Mammary epithelial cell (primary cell): ENCODE results near the gene CLDN15.

ENCODE experiments used
- CTCF ChIP-seq, 2 donors: IDR thresholded peaks in 1 of 2; conservative IDR thresholded peaks in 1 of 2; 2 replicates each; pipeline ENCODE4 v1.5.1; 2011 to 2012; ENCODE audit warnings: inconsistent platforms in 2 of 2, low read length in 2 of 2, mild to moderate bottlenecking in 2 of 2, control low read depth in 1 of 2, low read depth in 1 of 2; ENCODE audit not compliant: insufficient read depth in 1 of 2; ENCODE audit errors: extremely low read depth in 1 of 2
- EZH2 ChIP-seq: IDR thresholded peaks from 2 replicates; pipeline ENCODE4 v1.6.1; 2012; ENCODE audit warnings: low read length, inconsistent platforms, borderline replicate concordance

DNA sequence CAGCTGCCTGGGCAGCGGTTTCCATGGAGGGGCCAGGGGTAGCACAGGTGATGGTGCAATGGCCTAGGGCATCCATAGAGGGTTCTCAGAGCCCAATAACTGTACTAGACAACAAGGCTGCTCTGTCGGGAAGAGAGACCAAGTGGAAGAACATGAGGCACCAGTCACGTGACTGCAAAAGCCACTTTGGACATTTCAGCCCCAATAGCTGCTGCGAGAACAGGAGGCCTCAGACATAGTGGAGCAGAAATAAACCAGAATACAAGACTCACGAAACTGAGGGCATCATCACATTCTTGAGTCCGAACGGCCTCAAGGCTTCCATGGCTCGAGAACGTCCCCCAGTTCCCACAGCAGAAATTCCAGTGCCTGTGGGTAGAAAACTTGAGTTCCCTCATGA lies 39.6 kb upstream of the CLDN15 start:
- TF ChIP-seq CTCF (conservative IDR thresholded peaks at IDR 0.05 in 1 of 2, IDR thresholded peaks at IDR 0.05 in 1 of 2; ENCODE audit: extremely low read depth in 1 of 2, insufficient read depth in 1 of 2, low read depth in 1 of 2, low read length in 2 of 2) = no peak
- no peak for TF ChIP-seq EZH2
